Panc1 (cell line): ENCODE results near the gene EEA1. TPM values are rescaled to one million over a fixed set of nuclear protein-coding genes. Genes with fewer than 3 reads are reported as not detected.

Experiments used
- ATAC-seq: fragments of 200-7000 bp; cut with Tn5 transposase; 2 replicates; pipeline ENCODE4 v1.9.1; 2020; ENCODE audit warnings: mild to moderate bottlenecking, moderate library complexity
- BruUV-seq: library from RNA; stranded (reverse); fragments of 400-500 nt; replicated peaks from 2 replicates; lab custom pipeline; 2021; lab: Mats Ljungman, UMichigan
- CTCF ChIA-PET: fragments of 300-600 bp; sonication (Branson Sonifier 250); formaldehyde crosslinking; loops from one replicate; lab custom pipeline; 2022; ENCODE audit warnings: antibody characterized with exemption; lab: Charles Lee
- POLR2A ChIA-PET: fragments of 300-600 bp; sonication (Branson Sonifier 250); formaldehyde crosslinking; loops from one replicate; lab custom pipeline; 2022; ENCODE audit warnings: antibody characterized with exemption; lab: Charles Lee
- DNase-seq: peaks from one replicate; pipeline ENCODE4 v3.0.0-alpha.2; 2010; ENCODE audit warnings: low read depth, low spot score
- H3K27ac ChIP-seq: 2 replicates; pipeline ENCODE4 v1.5.1; 2011; ENCODE audit warnings: mild to moderate bottlenecking, low read length, inconsistent platforms
- H3K27me3 ChIP-seq: fragments of 200-500 bp; sonication (Bioruptor generic); 2 replicates; pipeline ENCODE4 v1.6.0; 2014; ENCODE audit warnings: low read length, inconsistent platforms; ENCODE audit not compliant: control insufficient read depth, insufficient read depth
- H3K36me3 ChIP-seq: fragments of 200-500 bp; sonication (Bioruptor generic); 2 replicates; pipeline ENCODE4 v1.5.1; 2014; ENCODE audit warnings: inconsistent platforms, mild to moderate bottlenecking, low read length, moderate library complexity; ENCODE audit not compliant: control insufficient read depth, insufficient read depth
- H3K4me1 ChIP-seq: 2 replicates; pipeline ENCODE4 v1.5.1; 2011; ENCODE audit warnings: inconsistent platforms, mild to moderate bottlenecking, low read length, moderate library complexity; ENCODE audit not compliant: control insufficient read depth, insufficient read depth
- H3K4me3 ChIP-seq, 2 experiments: 2 replicates each; pipeline ENCODE4 v1.5.1; 2011 to 2012; ENCODE audit warnings: low read depth in 2 of 2, low read length in 2 of 2, mild to moderate bottlenecking in 2 of 2, inconsistent platforms in 1 of 2, moderate library complexity in 1 of 2
- H3K9me3 ChIP-seq: fragments of 200-500 bp; sonication (Bioruptor generic); 2 replicates; pipeline ENCODE4 v1.5.1; 2014; ENCODE audit warnings: low read depth, mild to moderate bottlenecking, inconsistent platforms, low read length, moderate library complexity; ENCODE audit not compliant: control insufficient read depth, insufficient read depth
- POLR2AphosphoS5 ChIP-seq: IDR thresholded peaks from 2 replicates; pipeline ENCODE4 v1.6.1; 2012; ENCODE audit warnings: mild to moderate bottlenecking, low read depth, low read length, moderate library complexity
- SIN3A ChIP-seq: IDR thresholded peaks from 2 replicates; pipeline ENCODE4 v1.6.1; 2012; ENCODE audit warnings: low read depth, mild to moderate bottlenecking, low read length, moderate library complexity, borderline replicate concordance; ENCODE audit not compliant: insufficient read depth
- TCF7L2 ChIP-seq: IDR thresholded peaks from 2 replicates; pipeline ENCODE4 v1.6.1; 2011; ENCODE audit warnings: mild to moderate bottlenecking, low read depth, low read length, inconsistent platforms
- in situ Hi-C: cut with HindIII; loops from 2 replicates; pipeline ENCODE4 v1.10.0; 2016; ENCODE audit warnings: low sequenced_read_pairs, low pct_unique_long_range_greater_than_20kb
- intact Hi-C: fragments of 100-400 bp; cut with micrococcal nuclease; formaldehyde crosslinking; loops from one replicate; pipeline ENCODE4 v1.10.0; 2022; ENCODE audit not compliant: unreplicated experiment
- total RNA-seq: library from RNA; stranded (reverse); gene quantifications from one replicate; pipeline ENCODE4 v1.2.1, GENCODE V29; 2021; ENCODE audit not compliant: unreplicated experiment
- TF ChIP-seq, protein P1 (sequence below): fragments of 450-650 bp; IDR thresholded peaks from 2 replicates; pipeline ENCODE4 v1.5.1; 2017; ENCODE audit warnings: mild to moderate bottlenecking
- TF ChIP-seq, protein P2 (sequence below), 2 experiments: IDR thresholded peaks; 2 replicates each; pipeline ENCODE4 v1.6.1; 2011 to 2012; ENCODE audit warnings: low read depth in 2 of 2, control low read depth in 1 of 2, low read length in 1 of 2, mild to moderate bottlenecking in 1 of 2, moderate library complexity in 1 of 2; ENCODE audit not compliant: insufficient read depth in 1 of 2

Gene EEA1
- total RNA-seq, 1 experiment from 2014 or later: 15.1 TPM

DNA sequence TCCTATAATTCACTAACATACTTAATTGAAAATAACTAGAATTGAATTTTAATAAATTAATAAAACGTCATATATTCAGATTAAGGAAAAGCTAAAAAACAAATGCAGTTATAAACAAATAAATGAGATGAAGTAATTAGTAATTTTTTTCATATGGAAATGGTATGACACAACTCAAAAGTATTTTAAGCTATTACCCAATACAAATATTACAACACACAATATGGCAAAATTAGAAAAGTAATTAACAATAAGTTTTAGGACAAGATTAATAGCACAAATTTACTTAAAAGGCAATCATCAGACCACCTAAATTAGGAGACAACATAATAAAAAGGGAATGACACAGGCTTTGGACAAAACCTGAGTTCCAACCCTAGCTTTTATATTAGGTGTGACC lies 81.7 kb downstream of the EEA1 start:
- TF ChIP-seq, protein P1, sequence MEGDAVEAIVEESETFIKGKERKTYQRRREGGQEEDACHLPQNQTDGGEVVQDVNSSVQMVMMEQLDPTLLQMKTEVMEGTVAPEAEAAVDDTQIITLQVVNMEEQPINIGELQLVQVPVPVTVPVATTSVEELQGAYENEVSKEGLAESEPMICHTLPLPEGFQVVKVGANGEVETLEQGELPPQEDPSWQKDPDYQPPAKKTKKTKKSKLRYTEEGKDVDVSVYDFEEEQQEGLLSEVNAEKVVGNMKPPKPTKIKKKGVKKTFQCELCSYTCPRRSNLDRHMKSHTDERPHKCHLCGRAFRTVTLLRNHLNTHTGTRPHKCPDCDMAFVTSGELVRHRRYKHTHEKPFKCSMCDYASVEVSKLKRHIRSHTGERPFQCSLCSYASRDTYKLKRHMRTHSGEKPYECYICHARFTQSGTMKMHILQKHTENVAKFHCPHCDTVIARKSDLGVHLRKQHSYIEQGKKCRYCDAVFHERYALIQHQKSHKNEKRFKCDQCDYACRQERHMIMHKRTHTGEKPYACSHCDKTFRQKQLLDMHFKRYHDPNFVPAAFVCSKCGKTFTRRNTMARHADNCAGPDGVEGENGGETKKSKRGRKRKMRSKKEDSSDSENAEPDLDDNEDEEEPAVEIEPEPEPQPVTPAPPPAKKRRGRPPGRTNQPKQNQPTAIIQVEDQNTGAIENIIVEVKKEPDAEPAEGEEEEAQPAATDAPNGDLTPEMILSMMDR: no peak
- no peak for TF ChIP-seq TCF7L2
- TF ChIP-seq, protein P2, sequence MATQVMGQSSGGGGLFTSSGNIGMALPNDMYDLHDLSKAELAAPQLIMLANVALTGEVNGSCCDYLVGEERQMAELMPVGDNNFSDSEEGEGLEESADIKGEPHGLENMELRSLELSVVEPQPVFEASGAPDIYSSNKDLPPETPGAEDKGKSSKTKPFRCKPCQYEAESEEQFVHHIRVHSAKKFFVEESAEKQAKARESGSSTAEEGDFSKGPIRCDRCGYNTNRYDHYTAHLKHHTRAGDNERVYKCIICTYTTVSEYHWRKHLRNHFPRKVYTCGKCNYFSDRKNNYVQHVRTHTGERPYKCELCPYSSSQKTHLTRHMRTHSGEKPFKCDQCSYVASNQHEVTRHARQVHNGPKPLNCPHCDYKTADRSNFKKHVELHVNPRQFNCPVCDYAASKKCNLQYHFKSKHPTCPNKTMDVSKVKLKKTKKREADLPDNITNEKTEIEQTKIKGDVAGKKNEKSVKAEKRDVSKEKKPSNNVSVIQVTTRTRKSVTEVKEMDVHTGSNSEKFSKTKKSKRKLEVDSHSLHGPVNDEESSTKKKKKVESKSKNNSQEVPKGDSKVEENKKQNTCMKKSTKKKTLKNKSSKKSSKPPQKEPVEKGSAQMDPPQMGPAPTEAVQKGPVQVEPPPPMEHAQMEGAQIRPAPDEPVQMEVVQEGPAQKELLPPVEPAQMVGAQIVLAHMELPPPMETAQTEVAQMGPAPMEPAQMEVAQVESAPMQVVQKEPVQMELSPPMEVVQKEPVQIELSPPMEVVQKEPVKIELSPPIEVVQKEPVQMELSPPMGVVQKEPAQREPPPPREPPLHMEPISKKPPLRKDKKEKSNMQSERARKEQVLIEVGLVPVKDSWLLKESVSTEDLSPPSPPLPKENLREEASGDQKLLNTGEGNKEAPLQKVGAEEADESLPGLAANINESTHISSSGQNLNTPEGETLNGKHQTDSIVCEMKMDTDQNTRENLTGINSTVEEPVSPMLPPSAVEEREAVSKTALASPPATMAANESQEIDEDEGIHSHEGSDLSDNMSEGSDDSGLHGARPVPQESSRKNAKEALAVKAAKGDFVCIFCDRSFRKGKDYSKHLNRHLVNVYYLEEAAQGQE (IDR thresholded peaks at IDR 0.05; ENCODE audit: insufficient read depth in 1 of 2, low read depth in 2 of 2, low read length in 1 of 2): no peak
- TF ChIP-seq POLR2AphosphoS5: no peak
- no peak for TF ChIP-seq SIN3A

DNA sequence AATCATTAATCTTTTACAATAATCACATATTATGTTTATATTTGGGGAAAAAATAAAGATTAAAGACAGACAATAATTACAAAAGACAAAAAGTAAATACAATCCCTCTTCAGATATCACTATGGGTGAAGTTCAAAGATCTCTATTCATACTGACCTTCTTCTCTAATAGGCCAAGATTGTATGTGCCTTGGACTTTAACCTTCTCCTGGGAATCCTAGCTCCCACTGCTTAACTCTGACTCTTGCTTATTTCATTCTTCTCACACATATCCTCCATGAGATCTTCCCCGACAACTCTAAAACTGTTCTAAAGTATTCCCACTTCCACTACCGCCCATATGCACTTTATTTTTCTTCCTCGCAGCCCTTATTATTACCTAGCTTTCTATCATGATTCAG lies 83.8 kb downstream of the EEA1 start:
- Histone ChIP-seq H3K27ac (no peak overlapping the region), H3K4me3 (no peak overlapping the region), H3K9me3 (no peaks in the 10 kb centered on the region), H3K36me3 (no peaks in the 10 kb centered on the region; the same call in 1 of the 2 replicates), H3K27me3 (no peaks in the 10 kb centered on the region), H3K4me1 (no peaks in the 10 kb centered on the region)
- no TSS peak for BruUV-seq
- ChIA-PET POLR2A (no interaction called here), CTCF (no interaction called here)
- TF ChIP-seq TCF7L2 (no peak), POLR2AphosphoS5 (no peak), SIN3A (no peak)
- TF ChIP-seq, protein P2 (IDR thresholded peaks at IDR 0.05; ENCODE audit: insufficient read depth in 1 of 2, low read depth in 2 of 2, low read length in 1 of 2): no peak
- DNase-seq: no peak
- in situ Hi-C loops: no loop called here
- intact Hi-C loops: no loop called here
- no peak for ATAC-seq

More for the DNA sequence above, 81.7 kb downstream of the EEA1 start:
- Histone ChIP-seq H3K36me3 (peaks cover 3% of the 10 kb centered on the region; the same call in 1 of the 2 replicates), H3K27me3 (no peaks in the 10 kb centered on the region), H3K4me1 (no peaks in the 10 kb centered on the region), H3K9me3 (no peaks in the 10 kb centered on the region), H3K27ac (no peak overlapping the region), H3K4me3 (no peak overlapping the region)
- in situ Hi-C loops (no loop called here), intact Hi-C loops (no loop called here)
- ChIA-PET CTCF (no interaction called here), POLR2A (no interaction called here)
- ATAC-seq (no peak), DNase-seq (no peak)
- no TSS peak for BruUV-seq
